NOMO-1 treated with dmso at 0.1 percent for 144 hours (cell line): Measurements from ENCODE around the gene DCXR.

ENCODE experiments used
- DNase-seq: peaks from one replicate; lab custom pipeline; 2025; ENCODE audit not compliant: unreplicated experiment; lab: John Stamatoyannopoulos, UW

DCXR gene

DNA sequence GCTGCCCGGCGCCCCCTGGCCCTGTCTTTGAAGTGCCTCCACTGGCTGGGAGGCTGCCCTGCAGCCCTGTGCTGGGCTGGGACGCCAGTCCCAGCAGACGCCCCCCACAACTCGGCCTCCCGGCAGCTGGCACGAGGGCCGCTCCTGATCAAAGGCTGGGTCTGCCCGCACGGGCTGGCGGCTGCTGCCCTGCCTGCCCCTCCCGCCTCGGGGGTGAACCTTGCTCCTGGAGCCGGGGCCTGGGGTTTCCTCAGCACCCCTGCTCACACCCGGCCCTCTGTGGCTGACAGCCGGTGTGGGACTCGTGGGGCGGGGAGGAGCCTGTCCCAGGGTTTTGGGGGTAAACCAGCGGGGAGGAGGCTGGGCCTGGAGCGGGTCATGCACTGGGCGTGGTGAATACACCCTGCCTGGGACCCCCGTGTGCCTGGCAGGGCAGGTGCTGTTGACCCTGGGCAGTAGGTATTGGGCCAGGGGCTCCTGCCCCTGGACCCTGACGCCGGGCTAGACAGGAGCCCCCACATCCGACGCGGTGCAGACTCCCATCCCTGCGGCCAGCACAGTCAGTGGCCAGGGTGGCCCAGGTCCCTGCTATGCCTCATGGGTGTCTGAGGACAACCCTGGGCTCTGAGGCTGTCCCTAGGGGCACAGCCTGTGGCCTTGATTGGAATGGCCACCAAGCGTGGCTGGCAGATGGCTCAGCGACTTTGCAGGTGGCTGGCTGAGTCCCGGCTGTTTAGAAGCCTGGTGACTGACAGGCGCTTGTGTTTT lies 36.5 kb downstream of the DCXR start:
- DNase-seq, result no peak

DNA sequence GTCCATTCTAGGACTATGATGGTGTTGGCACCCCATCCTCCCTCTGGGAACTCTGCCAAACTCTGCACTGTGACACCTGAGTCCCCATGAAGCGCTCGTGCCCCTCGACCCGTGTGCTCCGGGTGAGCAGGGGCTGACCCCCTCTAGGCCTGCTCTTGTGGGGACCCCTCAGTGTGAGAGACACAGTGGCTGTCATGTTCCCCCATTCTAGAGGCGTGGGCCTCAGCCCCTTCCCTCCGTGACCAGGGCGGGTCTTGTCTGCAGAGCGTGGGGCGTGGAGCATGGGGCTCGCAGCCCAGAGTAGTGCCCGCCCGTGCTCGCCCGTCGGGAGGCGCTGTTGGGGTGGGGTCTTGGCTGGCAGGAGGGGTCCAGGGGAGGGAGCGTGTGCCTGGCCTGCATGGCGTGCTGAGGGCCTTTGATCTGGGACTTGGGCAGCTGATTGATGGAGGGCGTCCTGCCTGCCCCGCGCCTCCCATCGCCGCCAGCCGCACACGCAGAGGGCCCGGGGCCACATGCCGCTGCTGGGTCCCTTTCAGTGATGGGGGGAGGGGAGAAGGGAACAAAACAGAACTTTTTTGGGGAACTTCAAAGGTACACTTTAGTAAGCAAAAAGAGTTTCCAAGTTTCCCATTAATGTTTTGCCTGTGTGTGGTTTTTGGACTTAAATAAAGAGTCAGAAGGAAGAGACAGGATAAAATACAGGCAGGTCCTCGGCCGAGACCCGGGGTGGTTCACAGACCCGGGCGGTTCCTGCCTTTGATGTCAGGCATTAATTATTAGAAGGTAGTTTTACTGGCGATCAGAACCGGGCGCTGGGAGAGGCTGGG lies 37.3 kb downstream of the DCXR start:
- DNase-seq, result no peak

- no peak for DNase-seq
Measured at GRCh38 chr17:81999587-81999975, 37.9 kb downstream of the DCXR start.

- DNase-seq, result no peak
Measured at GRCh38 chr17:81998691-81999438, 38.6 kb downstream of the DCXR start.

- DNase-seq, result no peak
Measured at GRCh38 chr17:81998212-81998611, 39.3 kb downstream of the DCXR start.

DNA sequence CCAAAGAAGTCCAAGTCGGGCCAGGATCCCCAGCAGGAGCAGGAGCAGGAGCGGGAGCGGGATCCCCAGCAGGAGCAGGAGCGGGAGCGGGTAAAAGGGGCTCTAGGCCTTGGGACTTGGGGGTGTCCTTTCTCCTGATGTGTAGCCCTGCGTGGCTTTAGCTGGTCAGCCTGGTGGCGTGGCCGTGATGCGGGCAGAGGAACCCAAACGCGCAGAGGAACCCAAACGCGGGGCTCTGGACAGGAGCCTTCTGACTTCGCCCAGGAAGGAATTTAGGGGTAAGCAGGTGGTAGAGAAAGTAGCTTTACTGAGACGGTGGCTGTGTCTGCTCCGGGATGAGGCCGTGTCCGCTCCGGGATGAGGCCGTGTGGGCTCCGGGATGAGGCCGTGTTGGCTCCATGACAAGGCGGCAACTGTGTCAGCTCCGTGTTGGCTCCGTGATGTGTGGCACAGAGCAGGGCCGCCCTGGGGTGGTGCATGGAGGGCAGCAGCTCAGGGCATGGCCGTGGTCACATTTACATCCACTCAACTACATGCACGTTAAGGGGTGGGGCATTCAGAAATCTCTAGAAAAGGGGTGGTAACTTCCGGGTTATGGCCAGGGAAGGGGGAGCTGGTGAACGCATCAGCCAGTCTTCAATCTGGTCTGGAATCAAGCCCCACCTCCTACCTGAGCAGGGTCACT lies 40.6 kb downstream of the DCXR start:
- DNase-seq, result no peak

GRCh38 chr17:81996232-81996756 lies 41.2 kb downstream of the DCXR start:
- DNase-seq, result no peak

GRCh38 chr17:81995463-81996231 lies 41.9 kb downstream of the DCXR start:
- DNase-seq, result no peak

DNA sequence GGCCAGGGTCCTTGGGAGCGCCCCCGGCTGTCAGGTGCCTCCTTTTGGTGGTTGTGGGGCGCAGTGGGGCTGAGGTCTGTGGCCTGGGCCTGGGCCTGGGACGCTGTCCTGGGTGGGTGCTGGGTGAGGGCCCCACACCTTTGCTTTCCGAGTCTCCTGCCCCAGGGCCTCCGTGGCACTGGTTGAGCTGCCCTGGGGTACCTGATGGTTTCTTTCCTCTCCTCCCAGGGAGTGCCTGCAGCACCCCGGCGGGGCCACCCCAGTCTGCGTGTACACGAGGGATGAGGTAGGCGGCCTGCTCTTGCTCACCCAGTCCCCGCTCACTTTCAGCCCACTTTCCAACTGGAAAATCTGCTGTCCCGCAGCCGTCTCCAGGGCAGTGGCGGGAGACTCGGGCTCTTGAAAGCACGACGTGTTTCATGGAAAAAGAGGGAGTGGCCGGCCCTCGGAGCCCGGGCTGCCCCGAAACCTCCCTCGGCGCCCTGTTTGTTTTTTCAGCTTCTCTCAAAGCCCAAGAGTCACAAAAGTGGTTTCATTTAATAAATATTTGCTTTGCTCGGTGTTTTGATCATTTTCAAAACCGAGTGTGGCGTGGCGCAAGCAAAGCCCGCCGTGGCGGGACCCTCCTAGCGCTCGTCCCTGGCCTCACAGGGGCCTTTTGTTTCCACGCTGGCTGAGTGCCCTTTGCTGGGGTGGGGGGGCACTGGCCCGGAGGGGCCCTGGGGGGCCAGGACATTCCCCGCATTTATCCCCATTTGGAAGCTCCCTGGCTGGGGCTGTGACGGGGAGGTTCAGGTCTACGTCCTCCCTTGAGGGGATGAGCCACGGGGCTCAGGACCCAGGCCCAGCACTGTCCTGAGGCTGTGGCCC lies 42.7 kb downstream of the DCXR start:
- no peak for DNase-seq

DNA sequence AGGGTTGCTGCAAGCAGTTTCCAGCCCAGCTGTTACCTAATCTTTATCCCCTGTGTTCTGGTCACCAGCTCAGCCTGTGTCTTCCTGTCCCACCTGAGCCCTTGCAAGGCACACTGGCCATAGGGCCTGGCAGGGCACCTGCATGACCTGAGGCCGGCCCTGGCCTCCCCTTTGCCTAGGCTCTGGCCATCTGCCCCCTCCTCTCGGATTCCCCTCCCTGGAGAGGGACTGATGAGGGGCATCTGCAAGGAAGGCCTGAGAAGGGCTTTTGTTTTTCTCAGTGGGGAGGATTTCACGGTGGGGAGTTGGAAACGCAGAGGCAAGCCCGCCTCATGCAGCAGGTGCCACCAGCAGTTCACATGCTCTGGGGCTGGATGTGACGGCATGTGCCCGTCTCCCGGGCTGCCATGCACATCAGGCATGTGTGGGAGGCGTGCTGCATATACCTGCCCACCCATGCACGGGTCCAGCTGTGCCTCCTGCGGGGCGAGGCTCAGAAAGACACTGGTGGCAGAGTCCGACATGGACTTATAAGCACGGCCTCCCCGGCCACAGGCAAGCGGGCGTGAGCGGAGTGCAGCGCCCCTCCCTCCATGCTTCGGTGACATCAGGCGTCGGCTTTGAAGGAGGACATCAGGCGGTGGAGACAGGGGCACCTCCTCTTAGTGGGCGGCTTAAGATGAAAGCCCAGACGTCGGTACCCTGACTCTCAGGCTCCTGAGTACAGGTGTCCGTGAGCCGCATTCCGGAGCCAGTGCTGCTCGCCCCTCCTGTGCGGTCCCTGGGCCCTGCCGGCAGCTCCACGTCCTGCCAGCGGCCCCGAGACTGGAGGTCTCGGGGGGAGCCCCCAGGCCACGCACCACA lies 43.5 kb downstream of the DCXR start:
- no peak for DNase-seq

- DNase-seq, result no peak
Measured at GRCh38 chr17:81992306-81993102, 45.0 kb downstream of the DCXR start.

DNA sequence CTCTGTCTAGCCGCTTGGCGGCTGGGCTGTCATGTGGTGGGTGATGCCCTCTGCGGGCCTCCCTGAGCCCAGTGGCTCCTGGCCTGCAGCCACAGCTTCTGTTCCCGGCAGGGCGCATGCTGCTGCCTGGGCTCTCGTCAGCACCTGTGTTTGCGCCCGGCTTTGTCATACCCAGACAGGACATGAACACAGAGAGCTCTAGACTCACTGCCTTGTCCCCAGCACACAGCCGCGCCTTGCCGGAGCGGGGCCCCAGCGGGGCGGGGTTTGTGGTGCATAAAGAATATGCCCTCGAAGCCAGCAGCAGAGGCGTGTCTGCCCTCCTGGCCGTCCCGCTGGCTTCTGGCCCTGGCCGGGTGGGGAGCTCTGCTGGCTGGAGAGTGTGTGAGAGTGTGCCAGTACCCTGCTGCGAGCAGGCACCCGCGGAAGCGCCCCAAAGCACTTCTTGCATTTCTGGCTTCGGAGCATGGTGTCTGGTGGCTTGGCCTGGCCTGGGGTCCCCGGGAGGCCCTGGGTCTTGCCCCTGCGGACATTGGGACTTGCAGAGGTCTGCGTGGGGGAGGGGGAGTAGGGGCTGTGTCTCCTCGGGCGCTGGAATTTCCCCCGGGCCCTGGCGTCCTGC lies 45.7 kb downstream of the DCXR start:
- no peak for DNase-seq

GRCh38 chr17:81990836-81991683 lies 46.4 kb downstream of the DCXR start:
- no peak for DNase-seq

DNA sequence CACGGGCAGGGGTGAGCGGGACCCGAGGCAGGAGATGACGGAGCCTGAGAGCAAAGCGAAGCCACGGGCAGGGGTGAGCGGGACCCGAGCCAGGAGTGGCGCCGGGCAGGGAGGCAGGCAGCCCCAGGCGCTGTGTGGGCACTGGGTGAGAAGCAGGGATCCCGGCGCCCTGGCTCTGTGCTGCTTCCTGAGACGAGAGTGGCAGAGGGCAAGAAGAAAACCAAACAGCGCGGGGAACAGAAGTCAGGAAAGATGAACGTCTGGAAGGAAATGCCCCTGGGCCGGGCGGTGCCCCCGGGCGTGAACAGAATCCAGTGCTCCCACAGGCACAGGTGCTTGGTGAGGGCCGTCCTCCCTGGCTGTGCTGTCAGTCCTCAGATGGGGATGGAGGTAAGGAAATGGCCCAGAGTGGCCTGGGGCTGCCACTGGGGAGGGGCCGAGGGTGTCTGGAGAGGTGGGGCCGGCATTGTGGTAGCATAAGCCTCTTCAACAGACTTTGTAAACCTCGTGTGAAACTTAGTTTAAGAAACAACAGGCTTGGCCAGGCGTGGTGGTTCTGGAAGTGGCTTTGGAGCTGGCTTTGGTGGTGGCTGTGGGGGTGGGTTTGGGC lies 50.2 kb downstream of the DCXR start:
- DNase-seq, result no peak

DNA sequence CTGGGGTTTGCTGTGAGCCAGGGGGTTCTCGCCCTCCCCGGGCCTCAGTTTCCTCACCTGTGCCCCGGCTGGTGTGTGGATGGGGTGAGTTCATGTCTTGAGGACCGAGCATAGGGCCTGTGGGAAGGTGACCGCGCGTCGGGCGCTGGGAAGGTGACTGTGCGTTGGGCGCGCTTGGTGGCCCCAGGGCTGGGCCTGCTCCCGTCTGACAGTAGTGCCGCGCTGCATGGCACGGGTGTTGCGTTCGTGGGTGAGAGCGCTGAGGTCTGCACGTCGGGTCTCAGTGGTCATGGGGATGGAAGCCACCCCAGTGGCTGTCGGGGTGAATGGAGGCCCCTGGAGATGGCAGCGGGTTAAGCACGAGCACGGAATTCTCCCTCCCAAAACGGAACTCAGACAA lies 50.9 kb downstream of the DCXR start:
- no peak for DNase-seq
